BJ (cell line): ENCODE measurements around the gene CTNS. TPM values are rescaled to one million over a fixed set of nuclear protein-coding genes. Genes with fewer than 3 reads are reported as not detected.

Experiments used
- CTCF ChIA-PET: fragments of 350-600 bp; formaldehyde crosslinking; extraction: SDS; loops from one replicate; lab custom pipeline; 2021; ENCODE audit warnings: antibody characterized with exemption, inconsistent platforms; lab: Yijun Ruan, JAX
- POLR2A ChIA-PET: fragments of 300-600 bp; sonication (Branson Sonifier 250); formaldehyde crosslinking; extraction: SDS; loops from one replicate; lab custom pipeline; 2021; ENCODE audit warnings: antibody characterized with exemption; lab: Charles Lee
- DNase-seq: peaks from one replicate; pipeline ENCODE4 v3.0.0-alpha.2; 2011; ENCODE audit warnings: low read depth
- H3K27me3 ChIP-seq: 2 replicates; pipeline ENCODE4 v1.6.0; 2011; ENCODE audit warnings: low read length; ENCODE audit not compliant: control insufficient read depth, insufficient read depth
- H3K36me3 ChIP-seq: 2 replicates; pipeline ENCODE4 v1.5.1; 2011; ENCODE audit warnings: low read length; ENCODE audit not compliant: control insufficient read depth, insufficient read depth
- H3K4me3 ChIP-seq: 2 replicates; pipeline ENCODE4 v1.5.1; 2011; ENCODE audit warnings: low read depth, mild to moderate bottlenecking, control low read depth, low read length
- CTCF ChIP-seq: IDR thresholded peaks from 2 replicates; pipeline ENCODE4 v1.5.1; 2011; ENCODE audit warnings: low read depth, mild to moderate bottlenecking, control low read depth, inconsistent platforms, low read length, moderate library complexity; ENCODE audit not compliant: insufficient read depth
- polyA plus RNA-seq: library from polyadenylated mRNA; depleted of rRNA; stranded (reverse); fragments of >200 nt; gene quantifications from 2 replicates; pipeline ENCODE4 v1.2.3, GENCODE V29; 2011

Gene CTNS
- polyA plus RNA-seq, 1 experiment = 5.0 TPM

GRCh38 chr17:3669548-3669947, 33.0 kb downstream of the CTNS start:
- no peak for TF ChIP-seq CTCF
- CTCF ChIA-PET = interaction anchor here (1.2 kb wide), 1 partner anchor 22 kb away, joined by 3 read pairs; no protein-coding TSS in a partner anchor
- no peak for DNase-seq
- H3K4me3 ChIP-seq = peak overlapping the region; percentile 99
- H3K36me3 ChIP-seq = peaks cover 8% of the 10 kb centered on the region
- H3K27me3 ChIP-seq = no peaks in the 10 kb centered on the region
- POLR2A ChIA-PET = no interaction called here

- H3K27me3 ChIP-seq = no peaks in the 10 kb centered on the region
- no peak overlapping the region for H3K4me3 ChIP-seq
- ChIA-PET POLR2A (no interaction called here), CTCF (interaction anchor here (0.8 to 1.4 kb wide), 2 partner anchors 10 to 65 kb away, joined by 4 read pairs; no protein-coding TSS in a partner anchor)
- TF ChIP-seq CTCF = no peak
- no peaks in the 10 kb centered on the region for H3K36me3 ChIP-seq
- no peak for DNase-seq
Measured at GRCh38 chr17:3672571-3672970, 36.0 kb downstream of the CTNS start.

- ChIA-PET CTCF (no interaction called here), POLR2A (no interaction called here)
- Histone ChIP-seq H3K27me3 (no peaks in the 10 kb centered on the region), H3K4me3 (no peak overlapping the region), H3K36me3 (no peaks in the 10 kb centered on the region)
- DNase-seq = no peak
- TF ChIP-seq CTCF = no peak
Measured at GRCh38 chr17:3675886-3676285, 39.3 kb downstream of the CTNS start.

- no peaks in the 10 kb centered on the region for H3K27me3 ChIP-seq
- ChIA-PET POLR2A (no interaction called here), CTCF (interaction anchor here (0.6 kb wide), 2 partner anchors 23 to 151 kb away, joined by 3 read pairs; no protein-coding TSS in a partner anchor)
- DNase-seq = no peak
- no peak overlapping the region for H3K4me3 ChIP-seq
- TF ChIP-seq CTCF = no peak
- H3K36me3 ChIP-seq = no peaks in the 10 kb centered on the region
Measured at GRCh38 chr17:3678095-3678820, 41.7 kb downstream of the CTNS start.

- no peak for TF ChIP-seq CTCF
- CTCF ChIA-PET = interaction anchor here (0.6 kb wide), 1 partner anchor 150 kb away, joined by 3 read pairs; no protein-coding TSS in a partner anchor
- H3K36me3 ChIP-seq = no peaks in the 10 kb centered on the region
- H3K27me3 ChIP-seq = no peaks in the 10 kb centered on the region
- POLR2A ChIA-PET = no interaction called here
- H3K4me3 ChIP-seq = no peak overlapping the region
- DNase-seq = no peak
Measured at GRCh38 chr17:3678821-3679530, 42.4 kb downstream of the CTNS start.
